A673 (cell line): ENCODE measurements around the gene VWF.

Experiments used
- CTCF ChIP-seq: fragments of 300-800, 200-600 bp; sonication (generic); conservative IDR thresholded peaks from 2 replicates; pipeline ENCODE4 v1.5.1; 2017; ENCODE audit warnings: low read depth, mild to moderate bottlenecking, antibody characterized with exemption, low read length, moderate library complexity, mixed read lengths
- EZH2 ChIP-seq: fragments of 200-600 bp; sonication (generic); IDR thresholded peaks from 2 replicates; pipeline ENCODE4 v1.6.1; 2017; ENCODE audit warnings: borderline replicate concordance, low read depth, mild to moderate bottlenecking, mixed read lengths, antibody characterized with exemption, low read length; ENCODE audit not compliant: poor library complexity, severe bottlenecking

DNA sequence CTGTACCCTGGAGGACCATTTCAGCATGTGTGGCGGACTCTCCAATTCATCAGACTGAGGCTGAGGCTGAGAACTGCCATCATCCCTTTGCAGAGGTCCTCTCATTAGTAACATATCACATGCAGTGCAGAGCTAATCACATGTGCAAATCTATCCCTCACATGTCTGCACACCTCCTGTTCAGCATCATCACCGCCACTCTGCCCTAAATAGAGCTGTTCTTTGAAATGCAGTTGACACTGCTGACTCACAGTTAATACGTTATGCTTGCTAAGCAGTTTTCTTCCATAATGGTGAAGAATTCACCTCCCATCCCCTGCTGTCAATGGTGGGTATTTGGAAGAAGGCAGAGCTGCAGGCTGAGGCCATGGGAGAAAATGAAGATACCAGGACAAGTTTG is 94.4 kb downstream of the VWF start:
- no peak for TF ChIP-seq CTCF
- TF ChIP-seq EZH2: no peak
